Measurements from ENCODE around the gene GPR25. TPM values are rescaled to one million over a fixed set of nuclear protein-coding genes. Genes with fewer than 3 reads are reported as not detected.

Gene GPR25
- total RNA-seq, 2 donors from 2014 or later: 0.64 TPM; not detected in 1

GRCh38 chr1:200890818-200891773 lies 18.3 kb downstream of the GPR25 start:
- intact Hi-C loops (cut with DNase I, micrococcal nuclease): no loop called here
- ATAC-seq (peak; percentile 41), DNase-seq (peak; percentile 65 to 75)

- intact Hi-C loops (cut with DNase I, micrococcal nuclease): no loop called here
- DNase-seq (peak in 1 of 2 donors; percentile 68), ATAC-seq (no peak)
Observed at GRCh38 chr1:200891774-200892157, 19.0 kb downstream of the GPR25 start.

- DNase-seq (no peak), ATAC-seq (no peak)
- intact Hi-C loops (cut with DNase I, micrococcal nuclease): no loop called here
Observed at GRCh38 chr1:200892546-200892945, 19.8 kb downstream of the GPR25 start.

DNA sequence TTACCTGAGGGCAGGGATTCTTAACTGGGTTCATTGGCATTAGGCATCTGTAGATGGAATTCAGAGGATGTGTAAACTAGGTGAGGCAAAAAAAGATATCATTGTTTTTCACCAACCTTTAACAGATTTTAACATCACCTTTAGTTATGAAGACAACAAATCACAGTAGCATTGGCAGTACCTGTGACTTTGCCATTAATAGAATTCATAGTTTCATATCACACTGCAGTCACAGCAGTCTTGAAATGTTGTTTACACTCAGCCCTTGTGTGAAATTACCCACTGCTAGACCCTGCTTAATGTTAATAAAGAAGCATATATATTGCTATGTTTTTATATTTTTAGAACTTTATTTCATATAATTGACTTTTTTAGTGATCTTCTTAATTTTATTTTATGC lies 20.2 kb downstream of the GPR25 start:
- DNase-seq (no peak), ATAC-seq (no peak)
- intact Hi-C loops (cut with DNase I, micrococcal nuclease): no loop called here

- intact Hi-C loops (cut with DNase I, micrococcal nuclease): no loop called here
- peak; percentile 44 to 62 for DNase-seq
- peak; percentile 21 for ATAC-seq
Observed at GRCh38 chr1:200893411-200893901, 20.7 kb downstream of the GPR25 start.

- intact Hi-C loops (cut with DNase I, micrococcal nuclease): no loop called here
- ATAC-seq: peak; percentile 53
- DNase-seq: peak; percentile 82 to 88
Observed at GRCh38 chr1:200894712-200895442, 22.1 kb downstream of the GPR25 start, which contains the start of gene INAVA. Gene INAVA, plus strand, starts transcription at chr1:200894900. Its CDS starts 3,501 bp downstream, at chr1:200898401.

GRCh38 chr1:200895443-200895789 lies 22.6 kb downstream of the GPR25 start:
- intact Hi-C loops (cut with DNase I, micrococcal nuclease): no loop called here

GRCh38 chr1:200895801-200896530 lies 23.2 kb downstream of the GPR25 start:
- no peak for DNase-seq
- intact Hi-C loops (cut with DNase I, micrococcal nuclease): no loop called here
- peak; percentile 2 for ATAC-seq

More at GRCh38 chr1:200895443-200895789, 22.6 kb downstream of the GPR25 start:
- DNase-seq (peak in 1 of 2 donors; percentile 48), ATAC-seq (peak; percentile 13)

DNA sequence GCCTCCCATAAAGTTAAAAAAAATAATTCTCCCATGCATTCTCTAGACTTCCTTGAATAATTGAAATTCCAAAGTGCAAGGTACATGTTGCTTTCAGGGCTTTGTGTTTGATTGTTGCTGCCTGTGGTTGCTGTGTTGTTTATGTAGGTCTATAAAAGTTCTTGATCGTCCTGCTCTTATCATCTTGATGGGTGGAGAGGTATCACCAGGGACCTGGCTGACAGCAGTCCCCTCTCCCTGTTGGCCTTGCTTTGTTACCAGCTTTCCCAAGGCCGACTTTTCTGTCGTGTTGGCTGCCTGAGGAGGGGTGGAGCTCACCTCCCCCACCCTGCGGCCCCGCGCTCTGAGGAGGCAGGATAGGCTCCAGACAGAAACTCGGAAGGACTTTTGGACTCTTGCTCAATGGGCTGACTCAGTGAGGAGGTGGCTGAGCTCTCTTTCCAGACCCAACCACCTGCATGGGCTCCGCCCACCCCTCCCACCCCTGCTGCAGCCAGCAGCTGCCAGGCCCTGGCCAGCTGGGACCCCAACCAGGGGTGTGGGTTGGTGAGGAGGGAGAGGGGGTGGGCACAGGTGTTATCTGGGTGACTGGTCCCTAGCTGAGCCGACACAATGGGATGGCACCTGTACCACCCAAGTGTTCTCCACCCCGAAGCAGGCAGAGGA lies 23.9 kb downstream of the GPR25 start:
- ATAC-seq (peak; percentile 64), DNase-seq (peak; percentile 85 to 93)
- intact Hi-C loops (cut with DNase I, micrococcal nuclease): no loop called here

DNA sequence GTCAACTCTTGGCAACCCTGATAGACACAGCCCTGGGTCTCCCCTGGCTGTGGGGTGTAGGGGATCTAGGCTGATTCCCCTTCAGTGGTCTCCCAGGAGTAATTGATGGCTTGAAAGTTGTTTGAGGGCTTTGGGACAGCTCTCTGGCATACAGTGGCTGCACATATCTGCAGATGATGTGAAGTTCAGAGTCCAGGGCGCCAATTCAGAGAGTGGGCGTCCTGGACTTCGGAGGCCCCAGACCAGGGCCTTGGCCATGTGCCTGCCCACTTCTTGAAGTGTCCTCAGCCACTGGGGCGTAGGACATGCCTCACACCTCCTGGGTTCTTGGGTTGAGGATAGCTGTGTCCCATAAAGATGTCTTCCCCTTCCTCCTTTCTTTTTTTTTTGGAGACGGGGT lies 24.5 kb downstream of the GPR25 start:
- ATAC-seq: no peak
- DNase-seq: no peak
- intact Hi-C loops (cut with DNase I, micrococcal nuclease): no loop called here

DNA sequence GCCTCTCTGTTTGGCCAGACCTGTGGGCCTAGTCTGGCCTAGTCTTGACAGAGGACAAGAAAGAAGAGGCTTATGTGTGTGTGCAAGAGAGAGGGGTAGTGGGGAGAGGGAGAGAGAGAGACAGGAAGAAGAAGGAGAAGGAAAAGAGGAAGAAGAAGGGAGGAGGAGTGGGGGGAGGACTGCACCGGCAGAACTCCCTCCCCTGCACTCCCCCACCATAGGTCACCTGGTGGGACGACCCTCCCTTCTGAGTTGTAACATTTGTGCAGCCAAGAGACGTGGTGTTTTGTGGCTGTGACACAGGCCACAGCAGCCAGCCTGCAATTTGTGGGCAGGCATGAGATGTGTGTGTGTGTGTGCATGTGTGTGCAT lies 26.2 kb downstream of the GPR25 start:
- ATAC-seq: no peak
- no peak for DNase-seq
- intact Hi-C loops (cut with DNase I, micrococcal nuclease): no loop called here

DNA sequence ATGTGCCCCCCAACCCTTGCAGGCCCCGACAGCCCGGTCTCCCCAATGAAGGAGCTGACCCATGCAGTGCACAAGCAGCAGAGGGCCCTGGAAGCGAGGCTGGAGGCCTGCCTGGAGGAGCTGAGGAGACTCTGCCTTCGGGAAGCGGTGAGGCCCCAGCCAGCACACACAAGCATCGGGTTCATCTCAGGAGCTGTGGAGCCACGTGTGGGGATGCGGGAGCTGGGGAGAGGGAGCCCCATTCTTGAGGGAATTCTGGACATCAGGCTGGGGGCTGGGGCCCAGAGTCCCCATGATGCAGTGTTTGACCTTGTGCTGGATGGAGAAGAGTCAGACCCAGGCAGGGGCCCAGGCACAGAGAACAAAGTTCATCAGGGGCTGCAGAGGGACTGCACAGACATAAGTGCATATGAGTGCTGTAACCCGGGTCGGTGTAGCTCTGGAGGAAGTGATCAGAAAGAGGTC lies 26.7 kb downstream of the GPR25 start:
- intact Hi-C loops (cut with DNase I, micrococcal nuclease): no loop called here
- ATAC-seq (no peak), DNase-seq (no peak)

DNA sequence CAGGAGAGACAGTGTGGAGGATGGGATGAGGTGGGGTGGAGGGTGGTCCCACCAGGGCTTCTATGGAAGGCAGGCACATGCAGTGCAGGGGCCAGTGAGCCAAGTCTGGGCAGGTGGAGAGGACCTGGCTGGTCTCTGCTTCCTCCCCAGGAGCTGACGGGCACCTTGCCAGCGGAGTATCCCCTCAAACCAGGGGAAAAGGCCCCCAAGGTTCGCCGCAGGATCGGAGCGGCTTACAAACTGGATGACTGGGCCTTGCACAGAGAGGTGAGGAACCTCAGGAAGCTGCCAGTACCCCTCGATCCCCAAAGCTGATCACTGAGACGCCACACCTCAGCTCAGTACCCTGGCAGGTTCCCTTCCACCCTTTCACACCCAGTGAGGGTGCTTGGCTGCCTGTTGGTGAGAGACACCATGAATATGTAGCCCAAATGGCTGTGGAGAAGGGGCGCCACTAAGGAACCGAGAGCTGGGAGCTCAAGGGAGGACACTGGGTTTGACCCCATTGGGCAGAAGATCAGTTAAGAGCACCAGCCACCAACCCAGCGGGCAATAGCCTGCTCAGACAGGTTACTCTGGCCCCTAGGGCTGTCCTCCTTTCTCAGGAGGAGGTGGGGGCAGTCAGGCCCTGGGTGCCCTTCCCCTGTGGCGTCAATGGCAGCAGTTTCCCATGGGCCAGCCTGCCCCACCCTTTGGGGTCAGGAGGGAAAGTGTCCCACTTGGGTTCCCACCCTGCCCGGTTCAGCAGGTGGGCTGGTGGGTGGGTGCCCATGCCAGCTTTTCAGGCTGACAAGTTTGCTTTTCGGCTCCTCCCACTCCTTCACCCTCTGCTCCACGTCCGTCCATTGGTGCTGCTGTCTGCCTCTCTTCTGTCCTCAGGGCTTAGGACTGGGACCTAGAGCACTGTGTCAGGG lies 27.4 kb downstream of the GPR25 start:
- no peak for ATAC-seq
- DNase-seq: no peak
- intact Hi-C loops (cut with DNase I, micrococcal nuclease): no loop called here

DNA sequence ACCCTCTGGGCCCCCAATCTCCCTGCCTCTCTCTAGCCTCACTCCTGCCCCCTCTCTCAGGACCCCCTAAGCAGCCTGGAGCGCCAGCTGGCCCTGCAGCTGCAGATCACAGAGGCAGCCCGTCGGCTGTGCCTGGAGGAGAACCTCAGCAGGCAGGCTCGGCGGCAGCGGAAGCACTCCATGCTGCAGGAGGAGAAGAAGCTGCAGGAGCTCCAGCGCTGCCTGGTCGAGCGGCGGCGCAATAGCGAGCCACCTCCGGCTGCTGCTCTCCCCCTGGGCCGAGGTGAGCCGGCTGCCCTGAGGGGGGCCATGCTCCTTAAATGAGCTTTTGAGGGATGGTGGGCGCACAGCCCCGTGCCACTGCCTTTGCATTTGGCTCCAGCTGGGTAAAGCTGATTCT lies 28.1 kb downstream of the GPR25 start:
- DNase-seq (no peak), ATAC-seq (no peak)
- intact Hi-C loops (cut with DNase I, micrococcal nuclease): no loop called here

DNA sequence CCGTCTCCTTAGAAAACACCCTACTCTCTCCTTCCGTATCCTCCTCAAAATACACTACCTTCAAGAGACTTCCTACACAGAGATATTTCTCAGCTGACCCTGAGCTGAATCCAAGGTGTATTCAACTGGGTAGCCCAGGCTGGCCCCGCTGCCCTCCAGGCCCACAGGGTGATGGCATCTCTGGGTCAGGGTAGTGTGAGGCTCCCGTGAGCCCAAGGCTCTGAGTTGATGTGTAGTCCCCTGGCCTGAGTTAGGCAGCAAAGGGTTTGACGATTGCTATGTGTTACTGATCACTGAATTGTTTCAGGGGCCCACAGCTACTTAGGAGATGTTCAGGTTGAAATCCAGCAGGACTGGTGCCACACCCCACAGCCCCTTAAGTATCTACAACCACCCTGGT lies 28.6 kb downstream of the GPR25 start:
- DNase-seq: no peak
- intact Hi-C loops (cut with DNase I, micrococcal nuclease): no loop called here
- ATAC-seq: no peak

DNA sequence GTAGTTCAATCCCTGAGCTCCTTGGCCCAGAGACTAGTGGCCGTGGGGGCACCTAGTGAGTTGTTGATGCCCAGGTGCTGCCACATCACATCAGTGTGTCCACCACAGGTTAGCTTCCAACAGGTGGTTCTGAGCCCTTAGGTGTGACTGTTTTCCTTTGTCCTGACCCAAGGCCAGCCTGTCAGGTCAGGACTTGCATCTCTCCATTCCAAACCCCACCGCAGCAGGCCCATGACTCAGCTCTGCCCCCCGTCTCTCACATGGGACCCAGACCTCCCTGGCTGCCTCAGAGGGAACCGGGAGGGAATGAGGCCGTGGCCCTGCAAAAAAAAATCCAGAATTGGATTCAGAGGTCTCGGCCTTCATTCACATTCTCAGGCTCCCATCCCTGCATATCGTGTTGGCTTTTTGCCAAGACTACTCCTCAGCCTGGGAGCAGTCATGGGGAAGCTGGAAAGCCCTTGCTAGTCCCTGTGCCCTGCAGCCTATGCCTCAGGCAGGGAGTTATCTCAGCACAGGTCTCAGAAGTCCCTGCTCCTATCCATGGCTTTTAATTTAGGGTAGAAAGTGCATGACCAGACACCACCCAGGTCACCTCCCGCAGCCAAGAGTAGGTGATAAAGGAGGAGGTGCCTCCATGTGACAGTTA lies 29.1 kb downstream of the GPR25 start:
- intact Hi-C loops (cut with DNase I, micrococcal nuclease): no loop called here
- DNase-seq: no peak
- peak; percentile 18 for ATAC-seq

- DNase-seq: no peak
- intact Hi-C loops (cut with DNase I, micrococcal nuclease): no loop called here
- no peak for ATAC-seq
Observed at GRCh38 chr1:200903793-200904192, 31.0 kb downstream of the GPR25 start.

All from left colon (tissue), 2 donors.